GM18907 (cell line): ENCODE data around the gene IVNS1ABP.

Experiments
- ATAC-seq: cut with Tn5 transposase; IDR thresholded peaks from one replicate; pipeline ENCODE4 v1.9.1; 2021; ENCODE audit warnings: mild to moderate bottlenecking, moderate library complexity; ENCODE audit not compliant: unreplicated experiment

IVNS1ABP gene

DNA sequence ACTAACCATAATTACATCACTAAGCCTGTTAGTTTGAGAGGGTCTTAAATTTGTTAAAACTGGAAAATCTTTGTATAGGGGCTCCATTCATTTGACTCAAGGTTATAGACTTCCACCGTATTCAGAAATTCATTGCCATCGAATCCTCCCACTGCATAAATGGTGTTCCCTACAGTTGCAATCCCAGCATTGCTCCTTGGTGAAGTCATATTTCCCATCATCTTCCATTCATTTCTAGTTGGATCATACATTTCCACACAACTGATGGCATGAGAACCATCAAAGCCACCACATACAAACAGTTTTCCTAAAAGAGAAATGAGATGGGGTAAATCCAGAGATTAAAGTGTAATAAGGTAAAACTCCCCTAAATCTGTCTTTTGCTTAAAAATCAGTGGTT lies 19.1 kb downstream of the IVNS1ABP start:
- no peak for ATAC-seq

DNA sequence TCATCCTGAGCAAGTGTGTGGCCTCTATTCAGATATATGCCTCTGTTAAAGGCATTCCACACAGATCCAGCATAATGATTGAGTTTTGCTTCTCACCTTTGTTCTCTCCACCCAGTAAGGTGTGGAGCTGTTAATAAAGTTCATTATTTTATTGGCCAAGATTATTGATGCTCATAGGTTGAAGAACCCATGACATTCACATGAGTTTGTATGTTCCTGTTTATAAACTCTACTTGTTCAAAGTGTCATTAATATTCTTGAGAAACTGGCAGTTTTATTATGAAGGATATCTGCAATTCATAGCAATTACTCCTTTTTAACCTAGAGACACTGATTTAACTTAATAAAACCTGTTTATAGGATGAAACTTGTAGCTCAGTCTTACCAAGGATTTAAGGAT lies 22.0 kb downstream of the IVNS1ABP start:
- no peak for ATAC-seq

DNA sequence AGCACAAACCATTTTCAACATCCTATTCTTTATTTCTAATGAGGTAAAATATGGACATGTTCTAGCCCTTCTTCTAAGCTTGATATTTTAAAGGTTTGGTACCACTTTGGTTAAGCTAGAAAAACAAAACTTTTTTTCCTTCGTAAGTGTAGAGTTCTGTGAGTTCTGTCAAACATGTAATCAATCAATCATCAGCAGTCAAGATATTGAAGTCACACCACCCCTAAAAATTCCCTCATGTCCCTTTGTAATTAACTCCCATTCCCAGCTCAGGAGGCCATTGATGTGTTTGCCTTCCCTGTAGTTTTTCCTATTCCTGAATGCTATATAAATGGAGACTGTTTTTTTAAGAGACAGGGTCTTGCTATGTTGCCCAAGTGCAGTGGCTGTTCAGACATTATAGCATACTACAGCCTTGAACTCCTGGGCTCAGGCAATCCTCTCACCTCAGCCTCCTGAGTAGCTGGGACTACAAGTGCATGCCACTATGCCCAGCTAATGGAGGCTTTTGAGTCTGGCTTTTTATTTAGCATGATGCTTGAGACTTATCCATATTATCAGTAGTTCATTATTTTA lies 23.0 kb downstream of the IVNS1ABP start:
- no peak for ATAC-seq

- no peak for ATAC-seq
Observed at GRCh38 chr1:185292237-185292636, 24.8 kb downstream of the IVNS1ABP start.

DNA sequence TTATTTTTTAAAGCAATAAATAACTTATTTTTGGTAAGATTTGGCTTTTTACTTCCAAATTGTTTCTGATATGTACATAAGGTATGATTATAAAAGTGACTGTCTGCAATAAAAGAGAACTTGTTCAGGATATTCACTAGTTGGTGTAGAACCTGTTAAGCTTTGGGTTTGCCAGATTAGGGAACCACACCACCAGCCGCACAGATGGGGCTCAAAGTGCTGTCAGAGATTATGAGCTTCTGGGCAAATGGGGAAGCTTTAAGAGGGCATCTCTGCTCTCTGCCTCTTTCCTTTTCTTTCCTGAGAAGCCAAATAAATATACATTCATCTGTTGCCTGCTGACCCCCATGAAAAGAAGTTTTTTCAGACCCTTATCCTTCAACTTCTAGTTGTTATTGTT lies 25.4 kb downstream of the IVNS1ABP start:
- ATAC-seq = no peak

DNA sequence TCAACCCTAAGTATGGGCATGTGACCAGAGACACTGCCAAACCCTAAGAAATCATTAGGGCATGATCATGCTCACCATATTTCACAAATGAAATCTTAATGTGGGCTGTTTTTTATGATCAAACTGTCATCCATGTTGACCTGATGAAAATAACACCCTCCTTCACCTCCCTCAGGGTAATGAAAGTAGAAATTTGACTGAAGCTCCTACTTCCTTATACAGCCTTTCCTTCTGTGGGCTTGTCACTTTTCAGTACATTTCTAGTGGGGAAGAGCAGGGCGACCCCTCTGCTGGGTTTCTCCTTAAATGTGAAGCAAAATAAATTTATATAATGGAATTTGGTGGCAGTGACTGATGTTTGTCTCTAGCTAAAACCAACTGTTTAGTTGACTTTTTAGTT lies 25.9 kb downstream of the IVNS1ABP start:
- no peak for ATAC-seq

DNA sequence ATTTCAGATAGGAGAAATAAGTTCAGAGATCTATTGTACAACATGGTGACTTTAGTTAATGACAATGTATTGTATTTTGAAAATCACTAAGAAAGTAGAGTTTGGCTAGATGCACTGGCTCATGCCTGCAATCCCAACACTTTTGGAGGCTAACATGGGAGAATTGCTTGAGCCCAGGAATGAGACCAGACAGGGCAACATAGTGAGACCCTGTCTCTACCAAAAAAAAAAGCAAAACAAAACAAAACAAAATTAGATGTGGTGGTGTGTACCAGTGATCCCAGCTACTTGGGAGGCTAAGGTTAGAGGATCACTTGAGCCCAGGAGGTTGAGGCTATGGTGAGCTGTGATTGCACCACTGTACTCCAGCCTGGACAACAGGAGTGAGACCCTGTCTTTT lies 27.2 kb downstream of the IVNS1ABP start:
- ATAC-seq = no peak

DNA sequence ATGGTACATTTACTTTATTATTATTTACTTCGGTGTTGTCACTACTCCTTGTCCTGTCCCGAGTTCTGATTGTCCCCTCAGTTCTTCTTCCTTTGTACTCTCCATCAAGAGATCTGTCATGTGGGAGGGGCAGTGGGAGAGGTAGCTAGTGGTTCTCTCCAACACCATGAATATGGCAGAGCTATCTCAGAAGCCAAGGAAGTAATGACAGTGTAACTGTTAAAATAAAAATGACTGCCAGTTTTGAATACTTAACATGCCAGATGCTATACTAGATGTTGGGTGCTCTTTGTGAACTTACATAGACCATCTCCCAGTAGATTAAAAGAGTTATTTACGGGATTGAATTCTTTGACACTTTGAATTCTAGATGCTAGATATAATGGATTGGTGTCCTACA lies 28.6 kb downstream of the IVNS1ABP start:
- no peak for ATAC-seq

DNA sequence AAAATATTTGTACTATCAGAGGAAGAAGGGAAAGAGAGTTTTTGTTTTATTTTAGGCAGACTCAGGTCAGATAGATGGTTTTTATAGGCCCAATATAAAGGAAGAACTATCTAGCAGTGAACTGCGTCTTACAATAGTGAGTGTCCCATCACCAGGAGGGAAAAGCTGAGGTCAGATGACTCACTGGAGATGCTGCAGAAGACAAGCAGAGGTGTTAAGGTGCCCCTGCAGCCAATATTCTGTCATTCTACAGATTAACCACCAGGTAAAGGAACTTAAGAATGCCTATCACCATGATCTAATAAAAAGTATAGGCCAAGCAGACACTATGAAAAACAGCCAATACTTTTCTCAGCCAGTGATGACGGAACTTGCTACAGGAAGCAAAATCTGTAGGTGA lies 29.6 kb downstream of the IVNS1ABP start:
- no peak for ATAC-seq

DNA sequence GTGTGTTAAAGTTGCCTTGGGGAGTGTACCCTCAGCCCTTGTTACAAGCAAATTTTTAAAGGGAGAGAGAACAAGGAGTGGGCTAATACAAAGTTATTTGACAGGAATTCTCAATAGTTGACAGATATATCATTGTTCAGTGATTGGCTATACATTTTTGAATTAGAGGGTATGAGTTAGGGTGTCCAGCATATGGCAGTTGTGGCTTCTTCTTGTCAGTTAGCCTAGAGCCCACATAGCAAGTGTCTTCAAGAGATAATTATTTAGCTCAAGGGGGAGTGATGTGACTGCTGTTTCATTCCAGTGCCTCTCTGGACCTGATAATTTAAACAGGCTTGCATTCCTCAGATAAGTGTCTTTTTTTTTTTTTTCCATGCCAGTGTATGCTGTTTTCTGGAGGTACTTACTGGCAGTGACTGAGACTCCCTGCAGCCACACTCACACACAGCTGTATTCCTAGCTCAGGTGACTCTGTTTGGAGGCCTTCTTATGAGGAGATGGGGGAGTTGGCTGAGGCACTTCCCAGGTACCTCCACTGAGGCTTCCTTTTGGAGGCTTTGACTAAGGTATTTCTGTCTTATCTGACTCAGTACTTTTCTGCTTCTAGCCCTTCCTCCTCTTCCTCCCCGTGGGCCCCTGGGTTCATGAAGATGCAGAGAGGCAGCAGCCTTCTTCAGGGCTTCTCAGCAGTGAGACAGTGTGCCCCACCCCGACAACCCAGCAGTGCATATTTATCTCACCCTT lies 32.3 kb downstream of the IVNS1ABP start:
- no peak for ATAC-seq

DNA sequence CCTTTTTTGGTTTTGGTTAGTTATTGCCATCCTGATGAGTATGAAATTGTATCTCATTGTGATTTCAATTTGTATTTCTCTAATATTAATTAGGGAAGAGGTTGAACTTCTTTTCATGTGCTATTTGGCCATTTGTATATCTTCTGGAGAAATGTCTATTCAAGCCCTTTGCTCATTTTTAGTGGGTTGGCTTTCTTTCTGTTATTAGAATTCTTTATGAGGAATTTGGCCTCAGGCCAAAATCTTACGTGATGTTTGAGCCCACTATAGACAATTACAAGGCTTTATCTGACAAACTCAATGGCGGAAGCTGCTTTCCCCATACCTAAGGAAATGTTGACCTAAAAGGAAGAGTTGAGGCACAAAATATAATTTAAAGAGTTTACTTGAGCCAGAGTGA lies 32.9 kb downstream of the IVNS1ABP start:
- no peak for ATAC-seq

GRCh38 chr1:185281245-185281644 lies 35.8 kb downstream of the IVNS1ABP start:
- peak; percentile 99 for ATAC-seq

DNA sequence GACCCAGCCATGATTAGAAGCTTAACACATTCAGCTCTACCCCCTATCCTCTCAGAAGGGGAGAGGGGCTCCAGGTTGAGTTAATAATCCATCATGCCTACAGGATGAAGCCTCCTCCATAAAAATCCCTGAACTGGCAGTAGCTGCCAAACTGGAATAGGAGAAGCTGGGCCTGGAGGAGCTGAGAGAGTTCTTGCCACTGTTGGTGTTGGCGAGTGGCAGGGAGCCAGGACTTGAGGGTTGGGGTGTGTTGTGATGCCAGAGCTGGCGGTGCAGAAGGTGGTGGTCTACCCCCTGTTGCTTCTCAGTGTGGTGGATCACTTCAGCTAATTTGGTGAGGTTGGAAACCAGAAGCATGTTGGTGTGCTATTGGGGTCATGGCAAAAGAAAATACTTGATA lies 36.5 kb downstream of the IVNS1ABP start:
- no peak for ATAC-seq

GRCh38 chr1:185279571-185279970 lies 37.5 kb downstream of the IVNS1ABP start:
- no peak for ATAC-seq

DNA sequence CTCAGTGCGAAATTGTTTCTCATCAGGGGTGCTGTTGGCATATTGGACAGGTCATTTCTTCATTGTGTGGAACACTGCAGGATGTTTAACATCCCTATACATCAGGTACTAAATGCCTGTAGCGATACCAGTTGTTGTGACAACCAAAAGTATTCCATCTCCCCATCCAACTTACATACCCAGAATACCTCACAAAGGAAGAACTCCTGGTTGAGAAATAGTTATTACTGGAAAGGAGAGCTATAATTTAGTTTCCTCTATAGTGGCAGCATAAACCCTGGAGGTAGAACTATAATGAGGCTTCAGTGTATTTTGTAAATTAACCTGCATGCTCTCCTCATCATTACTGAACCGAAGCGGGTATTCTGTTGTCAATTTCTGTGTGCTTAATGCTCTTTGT lies 45.1 kb downstream of the IVNS1ABP start:
- ATAC-seq = no peak

GRCh38 chr1:185268352-185268751 lies 48.7 kb downstream of the IVNS1ABP start:
- no peak for ATAC-seq

DNA sequence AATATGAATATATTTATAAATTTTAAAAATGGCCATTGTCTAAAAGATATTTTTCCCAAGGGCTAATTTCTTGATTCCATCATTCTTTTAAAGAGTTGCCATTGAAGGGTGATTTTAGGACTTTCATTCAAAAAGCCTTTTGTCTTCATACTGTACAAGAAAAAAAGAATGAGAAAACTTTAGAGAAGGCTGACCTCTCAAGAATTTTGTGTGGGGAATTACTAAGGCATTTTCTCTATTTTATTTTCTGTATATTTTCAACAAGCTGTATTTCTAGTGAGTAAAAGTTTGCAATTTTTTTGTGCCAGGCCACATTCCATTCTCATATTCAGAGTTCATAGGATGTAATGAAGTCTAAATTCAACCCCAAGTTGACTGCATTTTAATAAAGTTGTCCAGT lies 49.3 kb downstream of the IVNS1ABP start:
- ATAC-seq = no peak

- no peak for ATAC-seq
Observed at GRCh38 chr1:185267301-185267700, 49.7 kb downstream of the IVNS1ABP start.

- ATAC-seq = no peak
Observed at GRCh38 chr1:185265314-185265713, 51.7 kb downstream of the IVNS1ABP start.

DNA sequence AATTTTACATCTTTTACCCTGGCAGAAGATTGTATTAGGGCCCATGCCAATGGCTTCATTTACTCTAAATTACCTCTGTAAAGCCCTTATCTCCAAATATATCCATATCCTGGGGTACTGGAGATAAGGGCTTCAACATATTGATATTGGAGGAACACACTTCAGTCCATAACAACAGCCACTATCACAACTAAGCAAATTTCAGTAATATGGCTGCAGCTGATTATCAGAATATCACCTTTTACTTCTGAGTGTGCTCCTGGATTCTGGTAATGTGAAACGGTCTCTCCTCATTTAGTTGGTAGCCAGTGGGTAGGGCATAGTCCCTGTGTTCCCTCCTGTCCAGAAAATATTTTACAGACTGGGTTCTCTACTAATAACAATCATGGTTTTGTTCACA lies 53.3 kb downstream of the IVNS1ABP start:
- no peak for ATAC-seq

GRCh38 chr1:185263292-185263691 lies 53.8 kb downstream of the IVNS1ABP start:
- no peak for ATAC-seq

GRCh38 chr1:185262151-185262550 lies 54.9 kb downstream of the IVNS1ABP start:
- ATAC-seq = no peak

DNA sequence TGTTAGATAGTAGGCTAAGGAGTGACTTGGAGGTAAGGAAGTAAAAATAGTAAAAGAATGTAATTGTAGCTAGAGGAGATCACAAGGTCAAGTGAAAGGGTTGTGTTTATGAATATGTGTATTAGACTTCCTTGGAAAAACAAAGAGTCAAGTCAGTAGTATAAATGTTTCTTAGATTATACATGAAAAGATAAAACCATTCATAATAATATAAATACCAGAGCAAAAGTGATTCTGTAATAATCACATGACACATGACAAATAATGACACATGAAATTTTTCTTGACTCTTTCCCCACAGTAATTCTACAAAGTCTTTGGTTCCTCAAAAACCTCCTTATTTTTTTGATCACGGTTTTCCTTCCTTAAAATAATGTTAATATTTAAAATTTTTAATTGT lies 56.4 kb downstream of the IVNS1ABP start:
- no peak for ATAC-seq
